ENCODE data around the gene TSPEAR.

- TF ChIP-seq POLR2A (IDR thresholded peaks at IDR 0.05) (no peak), CTCF (IDR thresholded peaks at IDR 0.05) (no peak)
These were observed 87.8 kb downstream of the TSPEAR start for GRCh38 chr21:44623575-44623974.
